ENCODE measurements around the gene C1orf87. TPM values are rescaled to one million over a fixed set of nuclear protein-coding genes. Genes with fewer than 3 reads are reported as not detected.

Gene C1orf87
- total RNA-seq, 2 donors from 2014 or later, result not detected

- Histone ChIP-seq H3K4me3 (no peak overlapping the region), H3K27ac (no peak overlapping the region), H3K9me3 (no peaks in the 10 kb centered on the region), H3K27me3 (no peaks in the 10 kb centered on the region), H3K36me3 (no peaks in the 10 kb centered on the region), H3K4me1 (no peaks in the 10 kb centered on the region)
- DNase-seq (ENCODE audit: low spot score), result no peak
- no peak for TF ChIP-seq CTCF (IDR thresholded peaks at IDR 0.05)
Measured at GRCh38 chr1:60111716-60112115, 38.1 kb upstream of the C1orf87 start.

- Histone ChIP-seq H3K4me1 (no peaks in the 10 kb centered on the region), H3K36me3 (no peaks in the 10 kb centered on the region), H3K27me3 (no peaks in the 10 kb centered on the region), H3K27ac (no peak overlapping the region), H3K4me3 (no peak overlapping the region), H3K9me3 (no peaks in the 10 kb centered on the region)
- DNase-seq (ENCODE audit: low spot score), result no peak
- no peak for TF ChIP-seq CTCF (IDR thresholded peaks at IDR 0.05)
Measured at GRCh38 chr1:60111118-60111517, 37.5 kb upstream of the C1orf87 start.

DNA sequence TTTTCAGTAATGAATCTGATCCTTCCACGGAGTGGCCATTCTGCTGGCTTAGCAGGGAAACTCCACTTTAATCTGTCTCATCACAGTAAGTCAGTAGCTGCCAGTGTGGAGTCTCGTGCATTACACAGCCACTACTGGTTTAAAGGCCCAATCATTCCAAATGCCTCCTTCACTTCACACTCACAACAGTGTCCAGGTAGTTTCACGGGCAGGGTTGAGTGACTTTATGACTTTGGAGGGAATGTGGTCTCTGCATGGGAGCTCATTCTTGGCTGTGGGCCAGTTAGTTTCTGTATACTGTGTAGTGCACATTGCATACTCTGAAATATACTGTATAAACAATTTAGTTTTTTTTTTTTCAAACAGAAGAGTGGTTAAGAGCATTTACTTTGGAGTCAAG is 34.6 kb upstream of the C1orf87 start:
- Histone ChIP-seq H3K36me3 (no peaks in the 10 kb centered on the region), H3K4me3 (no peak overlapping the region), H3K27ac (no peak overlapping the region), H3K4me1 (no peaks in the 10 kb centered on the region), H3K9me3 (no peaks in the 10 kb centered on the region), H3K27me3 (no peaks in the 10 kb centered on the region)
- no peak for TF ChIP-seq CTCF (IDR thresholded peaks at IDR 0.05)
- DNase-seq (ENCODE audit: low spot score), result no peak

DNA sequence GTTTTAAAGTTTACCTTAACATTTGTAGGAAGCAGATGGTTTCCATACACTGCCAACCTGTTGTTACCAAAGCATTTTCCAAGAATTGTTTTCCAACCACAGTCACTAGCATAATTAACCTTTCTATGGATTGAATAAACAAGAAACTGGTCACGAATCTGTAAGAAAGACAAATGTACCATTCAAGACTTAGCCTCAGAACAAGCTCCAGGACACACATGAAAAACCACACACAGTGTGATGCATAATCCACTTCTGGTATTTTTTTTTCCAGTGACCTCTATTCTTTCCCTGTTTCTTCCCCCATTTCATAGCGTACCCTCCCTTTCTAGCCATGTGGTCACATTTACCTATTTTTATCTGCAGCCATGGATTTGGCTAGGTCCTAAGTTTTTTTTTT is 29.6 kb upstream of the C1orf87 start:
- no peaks in the 10 kb centered on the region for H3K9me3 ChIP-seq

GRCh38 chr1:60102267-60103061 is 28.9 kb upstream of the C1orf87 start:
- H3K27ac ChIP-seq, result no peak overlapping the region
- H3K36me3 ChIP-seq, result no peaks in the 10 kb centered on the region
- no peak overlapping the region for H3K4me3 ChIP-seq
- H3K9me3 ChIP-seq, result no peaks in the 10 kb centered on the region
- no peaks in the 10 kb centered on the region for H3K4me1 ChIP-seq
- H3K27me3 ChIP-seq, result no peaks in the 10 kb centered on the region
- TF ChIP-seq CTCF (IDR thresholded peaks at IDR 0.05), result no peak
- DNase-seq (ENCODE audit: low spot score), result no peak

More for the DNA sequence above, 29.6 kb upstream of the C1orf87 start:
- H3K27ac ChIP-seq, result no peak overlapping the region
- no peak overlapping the region for H3K4me3 ChIP-seq
- no peak for DNase-seq (ENCODE audit: low spot score)
- no peak for TF ChIP-seq CTCF (IDR thresholded peaks at IDR 0.05)
- no peaks in the 10 kb centered on the region for H3K4me1 ChIP-seq
- H3K36me3 ChIP-seq, result no peaks in the 10 kb centered on the region
- no peaks in the 10 kb centered on the region for H3K27me3 ChIP-seq

DNA sequence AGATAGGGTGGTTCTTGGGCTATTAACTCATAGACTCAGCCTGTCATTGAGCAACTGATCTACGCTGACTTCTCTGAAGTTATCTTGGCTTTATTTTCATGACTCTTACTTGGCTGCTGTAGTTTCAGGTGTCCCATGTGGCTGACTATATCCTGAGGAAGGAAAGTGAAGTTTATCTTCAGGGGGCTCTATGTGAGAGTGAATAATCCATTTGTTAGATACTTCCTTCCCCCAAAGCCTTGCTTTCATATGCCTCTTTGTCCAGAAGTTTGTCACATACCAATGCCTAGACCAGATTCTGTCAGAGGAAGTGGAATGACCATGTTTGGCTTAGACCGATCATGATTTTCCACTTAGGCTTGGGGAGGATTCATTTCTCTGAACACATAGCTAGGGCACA is 27.9 kb upstream of the C1orf87 start:
- Histone ChIP-seq H3K36me3 (no peaks in the 10 kb centered on the region), H3K9me3 (no peaks in the 10 kb centered on the region), H3K27me3 (no peaks in the 10 kb centered on the region), H3K4me1 (no peaks in the 10 kb centered on the region), H3K4me3 (no peak overlapping the region), H3K27ac (no peak overlapping the region)
- no peak for DNase-seq (ENCODE audit: low spot score)
- TF ChIP-seq CTCF (IDR thresholded peaks at IDR 0.05), result no peak
